Stimulated activated naive B cell treated with anti-CD40 and anti-IgM and Interleukin-4, amounts not matched to agents 10 μg/mL and 1 μg/mL and 100 μg/mL, for 72 hours (primary cell): ENCODE data around the gene TFDP1.
A peak's percentile ranks its signal among the peaks of the same experiment; 100 is the strongest.

Experiments used
- ATAC-seq, 2 donors: fragments of 150-1000 bp; cut with Tn5 transposase; replicated peaks; 2 replicates each; pipeline ENCODE4 v1.10.0; 2021; ENCODE audit warnings: moderate library complexity in 1 of 2
- DNase-seq: peaks from one replicate; pipeline ENCODE4 v3.0.0; 2021
- H3K27ac Mint-ChIP-seq: one replicate; pipeline ENCODE4 v1.8.0; 2022; ENCODE audit warnings: mild to moderate bottlenecking, mixed read lengths
- H3K27me3 Mint-ChIP-seq, 2 donors: one replicate each; pipeline ENCODE4 v1.8.0; 2022; ENCODE audit warnings: mixed read lengths in 2 of 2
- H3K36me3 Mint-ChIP-seq, 2 donors: one replicate each; pipeline ENCODE4 v1.8.0; 2022; ENCODE audit warnings: mixed read lengths in 2 of 2, mild to moderate bottlenecking in 1 of 2
- H3K4me1 Mint-ChIP-seq, 2 donors: one replicate each; pipeline ENCODE4 v1.8.0; 2022; ENCODE audit warnings: mixed read lengths in 2 of 2, mild to moderate bottlenecking in 1 of 2
- H3K4me3 Mint-ChIP-seq, 2 donors: one replicate each; pipeline ENCODE4 v1.8.0; 2022; ENCODE audit warnings: mild to moderate bottlenecking in 2 of 2, mixed read lengths in 2 of 2, moderate library complexity in 1 of 2
- H3K9me3 Mint-ChIP-seq, 2 donors: one replicate each; pipeline ENCODE4 v1.8.0; 2022; ENCODE audit warnings: mixed read lengths in 2 of 2, mild to moderate bottlenecking in 1 of 2

TFDP1 gene

GRCh38 chr13:113638173-113638746 is 53.7 kb downstream of the TFDP1 start:
- ATAC-seq, result no peak
- no peak overlapping the region for H3K4me3 Mint-ChIP-seq
- no peaks in the 10 kb centered on the region for H3K27me3 Mint-ChIP-seq
- H3K9me3 Mint-ChIP-seq, result peaks cover 0 to 5% of the 10 kb centered on the region in 2 donors
- no peak overlapping the region for H3K27ac Mint-ChIP-seq
- peaks cover 12 to 20% of the 10 kb centered on the region in 2 donors for H3K4me1 Mint-ChIP-seq
- DNase-seq, result no peak
- peaks cover 76 to 82% of the 10 kb centered on the region in 2 donors for H3K36me3 Mint-ChIP-seq

GRCh38 chr13:113638806-113639205 is 54.3 kb downstream of the TFDP1 start:
- H3K27ac Mint-ChIP-seq, result peak overlapping the region; percentile 9
- ATAC-seq (no peak), DNase-seq (no peak)
- H3K9me3 Mint-ChIP-seq, result peaks cover 0 to 5% of the 10 kb centered on the region in 2 donors
- H3K4me3 Mint-ChIP-seq, result no peak overlapping the region
- H3K27me3 Mint-ChIP-seq, result no peaks in the 10 kb centered on the region
- peaks cover 73 to 76% of the 10 kb centered on the region in 2 donors for H3K36me3 Mint-ChIP-seq
- H3K4me1 Mint-ChIP-seq, result peaks cover 15 to 25% of the 10 kb centered on the region in 2 donors

GRCh38 chr13:113639616-113640262 is 55.2 kb downstream of the TFDP1 start:
- DNase-seq (no peak), ATAC-seq (no peak)
- Mint-ChIP-seq H3K36me3 (peaks cover 64 to 67% of the 10 kb centered on the region in 2 donors), H3K9me3 (peaks cover 0 to 5% of the 10 kb centered on the region in 2 donors), H3K27ac (no peak overlapping the region), H3K4me1 (peaks cover 15 to 29% of the 10 kb centered on the region in 2 donors), H3K4me3 (no peak overlapping the region), H3K27me3 (no peaks in the 10 kb centered on the region)

- Mint-ChIP-seq H3K27ac (no peak overlapping the region), H3K36me3 (peaks cover 57 to 62% of the 10 kb centered on the region in 2 donors), H3K4me3 (no peak overlapping the region), H3K27me3 (no peaks in the 10 kb centered on the region), H3K4me1 (peaks cover 16 to 32% of the 10 kb centered on the region in 2 donors), H3K9me3 (peaks cover 0 to 5% of the 10 kb centered on the region in 2 donors)
- DNase-seq, result no peak
- no peak for ATAC-seq
These were observed 56.9 kb downstream of the TFDP1 start for GRCh38 chr13:113641426-113641825.

GRCh38 chr13:113642563-113642962 is 58.0 kb downstream of the TFDP1 start:
- Mint-ChIP-seq H3K27ac (no peak overlapping the region), H3K4me1 (peaks cover 19 to 43% of the 10 kb centered on the region in 2 donors), H3K27me3 (no peaks in the 10 kb centered on the region), H3K4me3 (no peak overlapping the region), H3K9me3 (peaks cover 0 to 5% of the 10 kb centered on the region in 2 donors), H3K36me3 (peaks cover 49 to 53% of the 10 kb centered on the region in 2 donors)
- ATAC-seq (no peak), DNase-seq (no peak)

- H3K4me1 Mint-ChIP-seq, result peaks cover 19 to 44% of the 10 kb centered on the region in 2 donors
- H3K4me3 Mint-ChIP-seq, result no peak overlapping the region
- peaks cover 52 to 57% of the 10 kb centered on the region in 2 donors for H3K36me3 Mint-ChIP-seq
- ATAC-seq (peak; percentile 36 to 39), DNase-seq (no peak)
- H3K27me3 Mint-ChIP-seq, result no peaks in the 10 kb centered on the region
- H3K27ac Mint-ChIP-seq, result no peak overlapping the region
- peaks cover 0 to 5% of the 10 kb centered on the region in 2 donors for H3K9me3 Mint-ChIP-seq
These were observed 59.0 kb downstream of the TFDP1 start for GRCh38 chr13:113643593-113643992.

GRCh38 chr13:113644800-113645199 is 60.2 kb downstream of the TFDP1 start:
- H3K36me3 Mint-ChIP-seq, result peaks cover 48% of the 10 kb centered on the region in 2 donors
- H3K4me1 Mint-ChIP-seq, result peaks cover 19 to 44% of the 10 kb centered on the region in 2 donors
- peaks cover 0 to 5% of the 10 kb centered on the region in 2 donors for H3K9me3 Mint-ChIP-seq
- no peaks in the 10 kb centered on the region for H3K27me3 Mint-ChIP-seq
- ATAC-seq (no peak), DNase-seq (no peak)
- no peak overlapping the region for H3K27ac Mint-ChIP-seq
- H3K4me3 Mint-ChIP-seq, result no peak overlapping the region

- no peaks in the 10 kb centered on the region for H3K27me3 Mint-ChIP-seq
- H3K9me3 Mint-ChIP-seq, result peaks cover 0 to 5% of the 10 kb centered on the region in 2 donors
- H3K27ac Mint-ChIP-seq, result no peak overlapping the region
- H3K36me3 Mint-ChIP-seq, result peaks cover 43 to 45% of the 10 kb centered on the region in 2 donors
- DNase-seq, result no peak
- H3K4me3 Mint-ChIP-seq, result no peak overlapping the region
- H3K4me1 Mint-ChIP-seq, result peaks cover 19 to 44% of the 10 kb centered on the region in 2 donors
- no peak for ATAC-seq
These were observed 60.8 kb downstream of the TFDP1 start for GRCh38 chr13:113645329-113645728.

- Mint-ChIP-seq H3K4me3 (no peak overlapping the region), H3K27me3 (no peaks in the 10 kb centered on the region), H3K27ac (no peak overlapping the region), H3K4me1 (peaks cover 19 to 43% of the 10 kb centered on the region in 2 donors), H3K36me3 (peaks cover 35 to 40% of the 10 kb centered on the region in 2 donors), H3K9me3 (peaks cover 0 to 5% of the 10 kb centered on the region in 2 donors)
- ATAC-seq (peak in 1 of 2 donors; percentile 20), DNase-seq (no peak)
These were observed 61.8 kb downstream of the TFDP1 start for GRCh38 chr13:113646376-113646775.

GRCh38 chr13:113646921-113647340 is 62.4 kb downstream of the TFDP1 start:
- Mint-ChIP-seq H3K27me3 (no peaks in the 10 kb centered on the region), H3K4me3 (no peak overlapping the region), H3K9me3 (peaks cover 0 to 5% of the 10 kb centered on the region in 2 donors), H3K4me1 (peaks cover 18 to 37% of the 10 kb centered on the region in 2 donors), H3K36me3 (peaks cover 30 to 34% of the 10 kb centered on the region in 2 donors), H3K27ac (no peak overlapping the region)
- DNase-seq, result no peak
- no peak for ATAC-seq

GRCh38 chr13:113647351-113648215 is 63.0 kb downstream of the TFDP1 start:
- no peak for DNase-seq
- Mint-ChIP-seq H3K27ac (peak overlapping the region; percentile 10), H3K27me3 (no peaks in the 10 kb centered on the region), H3K4me1 (peaks cover 11 to 31% of the 10 kb centered on the region in 2 donors), H3K4me3 (no peak overlapping the region), H3K36me3 (peaks cover 23 to 28% of the 10 kb centered on the region in 2 donors), H3K9me3 (peaks cover 0 to under 1% of the 10 kb centered on the region in 2 donors)
- peak in 1 of 2 donors; percentile 28 for ATAC-seq

GRCh38 chr13:113648216-113648610 is 63.7 kb downstream of the TFDP1 start:
- ATAC-seq (no peak), DNase-seq (no peak)
- Mint-ChIP-seq H3K36me3 (peaks cover 21 to 24% of the 10 kb centered on the region in 2 donors), H3K9me3 (no peaks in the 10 kb centered on the region), H3K4me3 (no peak overlapping the region), H3K27me3 (no peaks in the 10 kb centered on the region), H3K27ac (no peak overlapping the region), H3K4me1 (peaks cover 7 to 24% of the 10 kb centered on the region in 2 donors)

- Mint-ChIP-seq H3K9me3 (no peaks in the 10 kb centered on the region), H3K27me3 (no peaks in the 10 kb centered on the region), H3K36me3 (peaks cover 21 to 22% of the 10 kb centered on the region in 2 donors), H3K27ac (no peak overlapping the region), H3K4me1 (peaks cover 4 to 15% of the 10 kb centered on the region in 2 donors), H3K4me3 (no peak overlapping the region)
- DNase-seq (no peak), ATAC-seq (no peak)
These were observed 64.7 kb downstream of the TFDP1 start for GRCh38 chr13:113649212-113649611.

- H3K36me3 Mint-ChIP-seq, result peaks cover 20 to 22% of the 10 kb centered on the region in 2 donors
- no peak overlapping the region for H3K4me3 Mint-ChIP-seq
- peaks cover 4 to 15% of the 10 kb centered on the region in 2 donors for H3K4me1 Mint-ChIP-seq
- no peak overlapping the region for H3K27ac Mint-ChIP-seq
- no peaks in the 10 kb centered on the region for H3K9me3 Mint-ChIP-seq
- ATAC-seq, result no peak
- H3K27me3 Mint-ChIP-seq, result no peaks in the 10 kb centered on the region
- DNase-seq, result no peak
These were observed 65.7 kb downstream of the TFDP1 start for GRCh38 chr13:113650275-113650674.
